Measurements from ENCODE around the gene NTRK3.

Gene NTRK3

GRCh38 chr15:87941606-87942005, 314.9 kb downstream of the NTRK3 start:
- DNase-seq (ENCODE audit: low spot score) = no peak

GRCh38 chr15:87940768-87941167, 315.8 kb downstream of the NTRK3 start:
- DNase-seq (ENCODE audit: low spot score) = no peak

DNA sequence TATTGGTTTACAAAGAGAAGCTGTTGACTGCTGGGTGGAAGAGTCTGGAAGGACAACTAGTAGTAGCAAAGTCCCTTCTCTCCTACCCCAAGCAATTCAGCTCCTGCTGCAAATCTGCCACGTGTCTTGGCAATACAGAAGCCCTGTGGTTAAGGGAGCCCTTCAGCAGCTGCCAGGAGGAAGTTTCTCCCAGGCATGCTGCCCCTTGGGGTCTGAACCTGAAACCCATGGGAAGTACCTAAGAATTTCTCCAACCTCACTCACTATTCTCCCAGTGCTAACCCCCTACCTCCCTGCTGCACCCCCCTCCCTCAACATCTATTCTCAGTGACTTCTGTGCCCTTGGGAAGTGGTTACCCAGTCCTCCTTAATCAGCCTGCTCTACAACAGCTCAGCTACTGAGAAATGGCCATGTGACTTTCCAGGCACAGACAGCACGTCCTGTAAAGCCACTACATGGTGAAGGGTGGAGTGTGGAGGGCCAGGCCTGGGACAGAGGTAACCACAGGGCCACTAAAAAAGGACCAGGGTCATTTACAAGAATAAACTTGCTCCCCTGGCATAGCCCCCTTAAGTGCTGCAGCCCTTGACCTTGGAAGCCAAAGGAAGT, 316.6 kb downstream of the NTRK3 start:
- no peak for DNase-seq (ENCODE audit: low spot score)

DNA sequence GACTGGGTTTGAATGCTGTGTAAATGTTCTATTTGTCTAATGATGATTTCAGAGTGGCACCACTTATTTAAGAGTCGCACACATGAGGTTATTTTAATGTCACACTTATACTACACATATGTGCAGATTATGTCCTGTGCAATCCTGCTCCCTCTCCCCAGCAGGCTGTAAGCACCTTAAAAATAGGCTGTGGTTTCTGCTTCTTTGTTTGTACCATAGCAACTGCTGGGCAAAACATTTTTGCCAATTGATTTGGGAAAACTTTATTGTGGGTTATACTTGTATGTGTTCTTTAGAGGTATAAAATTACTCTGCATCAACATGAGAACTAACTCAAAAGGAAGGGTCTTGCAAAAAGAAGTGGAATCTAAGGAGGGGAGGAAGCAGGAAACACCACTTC, 318.5 kb downstream of the NTRK3 start:
- DNase-seq (ENCODE audit: low spot score) = no peak

DNA sequence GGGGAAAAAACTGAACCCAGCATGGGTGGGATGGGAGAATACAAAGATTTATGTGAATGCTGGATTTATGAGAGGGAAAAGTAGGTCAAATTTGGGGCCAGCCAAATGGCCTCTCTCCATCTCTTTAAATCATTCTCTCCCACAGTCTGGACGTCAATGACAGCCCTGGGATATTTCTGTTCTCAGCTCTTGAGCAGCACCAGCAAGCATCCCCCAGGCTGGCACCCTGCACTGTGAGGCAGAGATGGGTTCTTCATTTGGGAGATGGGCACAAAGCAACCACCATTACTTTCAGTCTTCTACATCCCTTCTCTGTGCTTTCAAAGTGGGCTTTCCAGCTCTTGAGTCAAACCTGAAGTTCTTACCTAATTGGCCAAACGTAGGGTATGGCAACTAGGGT, 321.0 kb downstream of the NTRK3 start:
- DNase-seq (ENCODE audit: low spot score) = no peak

DNA sequence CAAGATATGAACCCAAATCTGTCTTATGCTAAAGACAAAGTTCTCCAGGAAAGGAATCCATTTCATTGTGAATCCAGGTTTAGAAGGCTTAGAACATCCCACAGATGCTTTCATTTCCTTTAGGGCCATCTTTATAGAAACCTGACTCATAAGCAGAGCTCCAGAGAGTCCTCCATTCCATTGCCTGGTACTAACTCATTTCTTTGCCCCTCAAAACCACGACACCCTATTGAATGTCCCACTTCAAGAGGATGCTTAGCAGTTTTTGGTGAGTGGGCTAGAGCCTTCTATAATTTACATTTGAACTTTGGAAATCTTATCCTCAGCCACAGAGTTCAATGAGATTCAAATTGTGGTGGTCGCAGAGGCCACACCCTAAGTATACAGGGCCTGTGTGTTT, 325.0 kb downstream of the NTRK3 start:
- DNase-seq (ENCODE audit: low spot score) = no peak

DNA sequence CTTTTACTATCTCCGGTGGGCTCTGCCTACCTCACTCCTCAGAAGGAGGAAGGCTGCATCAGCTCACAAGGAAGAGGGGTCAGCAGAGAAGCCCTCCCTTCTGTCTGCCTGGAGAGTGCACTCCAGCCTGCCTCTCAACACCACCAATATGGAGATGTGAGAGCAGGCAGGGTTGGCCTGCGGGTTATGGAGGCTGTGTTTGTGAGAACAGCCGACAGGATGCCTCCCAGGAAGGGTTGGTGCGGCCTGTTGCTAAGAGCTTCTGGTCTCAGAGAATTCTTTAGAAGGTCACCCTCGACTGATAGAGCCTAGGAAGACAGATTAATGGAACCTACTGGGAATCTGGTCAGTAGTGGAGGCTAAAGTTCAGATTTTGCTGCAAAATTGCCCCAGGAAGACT, 326.1 kb downstream of the NTRK3 start:
- DNase-seq (ENCODE audit: low spot score) = no peak

GRCh38 chr15:87929841-87930240, 326.7 kb downstream of the NTRK3 start:
- no peak for DNase-seq (ENCODE audit: low spot score)

- no peak for DNase-seq (ENCODE audit: low spot score)
Measured at GRCh38 chr15:87924433-87924832, 332.1 kb downstream of the NTRK3 start.

DNA sequence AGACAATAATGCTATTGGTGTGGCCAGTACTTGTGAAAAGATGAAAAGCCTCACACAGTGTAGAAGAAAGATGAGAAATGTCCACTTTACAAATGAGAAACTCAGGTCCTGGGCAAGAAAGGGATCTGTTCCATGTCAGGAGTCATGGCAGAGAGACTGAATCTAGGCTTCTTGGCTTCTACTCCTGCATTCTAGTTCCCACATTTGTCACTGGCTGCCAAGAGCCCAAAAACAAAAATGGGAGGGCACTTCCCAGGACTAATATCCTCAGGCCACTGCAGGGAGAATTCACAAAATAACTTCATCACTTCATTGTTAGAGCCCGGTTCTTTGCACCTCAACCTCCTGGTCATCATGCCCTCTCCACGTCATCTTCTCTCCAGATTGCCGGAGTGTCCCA, 337.5 kb downstream of the NTRK3 start:
- no peak for DNase-seq (ENCODE audit: low spot score)

DNA sequence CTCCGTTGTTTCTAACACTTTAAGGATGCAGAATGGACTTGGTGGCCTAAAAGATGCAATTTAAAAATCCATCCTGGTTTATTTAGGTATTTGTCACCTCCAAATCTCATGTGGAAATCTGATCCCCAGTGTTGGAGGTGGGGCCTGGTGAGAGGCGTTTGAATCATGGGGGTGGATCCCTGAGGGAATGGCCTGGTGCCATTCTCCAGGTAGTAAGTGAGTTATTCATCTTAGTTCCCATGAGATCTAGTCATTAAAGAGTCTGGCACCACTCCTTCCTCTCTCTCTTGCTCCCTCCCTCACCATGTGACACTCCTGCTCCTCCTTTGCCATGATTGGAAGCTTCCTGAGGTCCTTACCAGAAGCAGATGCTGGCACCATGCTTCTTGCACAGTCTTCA, 339.1 kb downstream of the NTRK3 start:
- no peak for DNase-seq (ENCODE audit: low spot score)

GRCh38 chr15:87916208-87916607, 340.3 kb downstream of the NTRK3 start:
- DNase-seq (ENCODE audit: low spot score) = no peak

DNA sequence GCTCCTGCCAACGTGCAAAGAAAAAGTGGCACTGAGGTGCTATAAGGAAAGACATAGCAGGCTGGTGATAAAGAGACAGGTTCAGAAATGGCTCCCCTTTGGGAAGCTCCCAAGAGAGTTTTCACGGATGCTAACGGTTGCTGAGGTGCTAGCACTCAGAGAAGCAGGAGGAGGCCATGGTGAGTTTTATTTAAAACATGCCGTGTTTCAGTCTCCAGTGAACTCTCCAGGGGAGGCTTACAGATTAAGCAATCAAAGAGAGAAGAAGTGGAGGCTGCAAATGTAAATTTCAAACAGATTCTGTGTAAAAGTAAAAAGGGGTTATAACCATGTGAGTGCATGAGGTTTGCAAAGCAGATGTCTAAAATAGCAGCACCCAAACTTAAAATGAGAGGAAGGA, 346.2 kb downstream of the NTRK3 start:
- no peak for DNase-seq (ENCODE audit: low spot score)

DNA sequence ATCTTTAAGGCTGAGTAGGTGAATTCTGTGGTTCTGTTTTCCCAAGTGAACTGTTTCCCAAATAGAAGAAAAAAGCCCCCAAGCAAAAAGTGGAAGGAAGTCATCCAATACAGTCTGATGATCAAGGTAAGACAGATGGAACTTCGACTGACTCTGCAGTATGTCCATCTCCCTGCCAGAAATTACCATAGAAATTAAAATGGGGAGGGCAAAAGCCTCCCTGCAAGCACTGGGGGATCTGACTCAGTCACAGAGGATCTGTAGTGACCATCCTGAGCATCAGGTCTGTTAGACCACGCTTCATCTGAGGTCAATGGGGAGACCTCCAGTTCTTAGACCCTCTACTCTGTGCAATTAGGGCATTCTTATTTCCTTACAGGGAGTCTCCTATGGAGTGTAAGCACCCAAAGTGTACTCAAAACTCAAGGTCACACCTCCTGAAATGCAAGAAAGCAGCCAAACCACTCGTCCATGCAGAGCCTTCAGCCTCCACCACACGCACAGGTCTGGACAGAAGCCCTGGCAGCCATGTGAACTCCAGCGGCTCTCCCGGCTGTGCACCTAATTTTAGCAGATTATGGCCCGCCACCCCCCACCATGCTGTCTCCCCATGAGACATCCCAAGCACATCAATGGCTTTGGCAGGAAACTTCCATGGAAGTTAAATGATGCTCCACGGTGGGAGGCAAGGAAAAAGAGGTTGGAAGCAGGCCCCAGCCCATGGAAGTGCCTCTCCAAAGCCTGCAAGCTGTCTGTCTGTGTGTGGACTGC, 348.7 kb downstream of the NTRK3 start:
- DNase-seq (ENCODE audit: low spot score) = no peak

- DNase-seq (ENCODE audit: low spot score) = no peak
Measured at GRCh38 chr15:87906444-87906843, 350.1 kb downstream of the NTRK3 start.

DNA sequence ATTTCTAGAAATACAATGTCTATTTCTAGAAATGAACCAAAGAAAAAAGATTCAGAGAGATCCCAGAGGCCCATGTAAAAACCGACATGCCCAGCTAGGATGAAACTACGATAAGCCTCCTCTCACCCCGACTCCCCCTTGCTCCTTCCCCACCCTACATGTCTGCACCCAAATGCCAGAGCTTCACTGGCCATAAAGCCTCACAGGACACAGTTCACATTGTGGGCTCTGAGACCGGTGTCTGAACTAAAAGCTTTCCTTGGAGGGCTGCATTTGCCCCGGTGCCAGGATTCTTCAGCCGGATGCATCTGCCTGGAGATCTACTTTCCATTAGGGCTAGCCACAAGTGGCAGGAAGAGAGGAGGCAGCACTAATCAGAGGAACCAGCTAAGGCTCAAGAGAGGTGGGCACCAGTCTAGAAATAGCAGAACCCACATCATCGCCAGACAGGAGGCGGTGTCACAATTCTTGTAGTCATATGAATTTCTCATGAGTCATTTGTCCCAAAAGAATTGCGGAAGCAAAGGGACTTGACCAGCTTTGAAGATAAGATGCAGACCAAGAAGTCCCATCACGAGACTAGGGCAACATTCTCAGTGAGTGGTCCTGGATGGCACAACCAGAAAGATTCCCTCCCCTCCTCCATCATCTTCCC, 353.6 kb downstream of the NTRK3 start:
- no peak for DNase-seq (ENCODE audit: low spot score)

GRCh38 chr15:87901926-87902690, 354.4 kb downstream of the NTRK3 start:
- DNase-seq (ENCODE audit: low spot score) = no peak

- no peak for DNase-seq (ENCODE audit: low spot score)
Measured at GRCh38 chr15:87901008-87901407, 355.5 kb downstream of the NTRK3 start.

DNA sequence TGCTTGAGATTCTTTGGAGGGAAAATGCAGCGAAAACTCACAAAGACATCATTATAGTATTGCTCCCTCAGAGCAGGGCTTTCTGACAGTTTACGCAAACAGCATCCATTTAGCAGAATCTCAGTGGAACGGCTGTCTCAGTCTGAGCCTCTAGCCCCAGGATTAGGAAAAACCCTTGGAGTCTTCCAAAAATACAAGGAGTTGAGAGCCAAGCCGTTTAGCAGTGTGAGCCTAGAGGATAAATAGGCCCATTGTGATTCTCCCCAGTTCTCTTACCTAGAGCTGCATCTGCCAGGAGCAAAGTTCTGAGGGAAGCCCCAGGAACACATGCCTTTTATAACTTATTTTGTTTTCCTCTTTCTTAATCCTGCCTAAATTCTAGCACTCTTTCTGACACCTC, 359.6 kb downstream of the NTRK3 start:
- DNase-seq (ENCODE audit: low spot score) = no peak

DNA sequence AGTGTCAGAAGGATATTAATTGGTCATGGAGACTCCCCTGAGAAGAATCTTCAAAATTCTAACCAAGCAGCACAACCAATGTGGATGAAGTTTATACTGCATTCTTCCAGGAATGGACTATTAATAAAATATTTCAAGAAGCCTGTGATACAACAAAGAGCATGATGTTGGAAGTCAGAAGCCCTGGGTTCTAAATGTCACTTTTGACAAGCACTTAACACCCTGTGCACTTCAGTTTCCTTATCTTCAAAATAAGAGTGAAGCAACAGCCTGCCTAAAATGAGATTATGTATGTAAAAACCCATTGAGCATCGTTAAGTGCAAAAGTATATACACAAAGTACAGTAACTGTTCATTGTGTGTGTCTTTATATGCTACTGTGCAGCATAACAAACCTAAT, 369.4 kb downstream of the NTRK3 start:
- DNase-seq (ENCODE audit: low spot score) = no peak

DNA sequence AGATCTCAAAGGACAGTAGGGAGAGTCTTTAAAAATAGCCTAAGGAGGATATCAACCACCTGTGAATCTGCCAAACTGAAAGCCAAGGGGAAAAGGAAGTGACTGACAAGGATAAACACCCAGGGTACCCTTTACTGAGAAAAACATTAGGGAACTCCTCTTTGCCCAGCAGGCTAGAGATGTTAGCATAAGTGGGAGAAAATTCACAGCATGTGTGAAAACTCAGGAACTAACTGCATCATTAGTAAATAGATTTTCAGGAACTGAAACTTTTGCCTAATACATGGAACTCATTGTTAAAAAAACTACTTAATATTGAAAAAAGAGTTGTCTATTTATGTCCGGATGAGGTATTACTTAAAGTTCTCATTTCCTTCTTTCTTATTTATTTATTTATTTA, 375.5 kb downstream of the NTRK3 start:
- no peak for DNase-seq (ENCODE audit: low spot score)

- no peak for DNase-seq (ENCODE audit: low spot score)
Measured at GRCh38 chr15:87877822-87878542, 378.6 kb downstream of the NTRK3 start.
